ENCODE results near the gene BAD. TPM values are rescaled to one million over a fixed set of nuclear protein-coding genes. Genes with fewer than 3 reads are reported as not detected.

The BAD gene
- total and polyA plus RNA-seq, 10 donors: 27.0 to 67.3 (median 40.4) TPM

DNA sequence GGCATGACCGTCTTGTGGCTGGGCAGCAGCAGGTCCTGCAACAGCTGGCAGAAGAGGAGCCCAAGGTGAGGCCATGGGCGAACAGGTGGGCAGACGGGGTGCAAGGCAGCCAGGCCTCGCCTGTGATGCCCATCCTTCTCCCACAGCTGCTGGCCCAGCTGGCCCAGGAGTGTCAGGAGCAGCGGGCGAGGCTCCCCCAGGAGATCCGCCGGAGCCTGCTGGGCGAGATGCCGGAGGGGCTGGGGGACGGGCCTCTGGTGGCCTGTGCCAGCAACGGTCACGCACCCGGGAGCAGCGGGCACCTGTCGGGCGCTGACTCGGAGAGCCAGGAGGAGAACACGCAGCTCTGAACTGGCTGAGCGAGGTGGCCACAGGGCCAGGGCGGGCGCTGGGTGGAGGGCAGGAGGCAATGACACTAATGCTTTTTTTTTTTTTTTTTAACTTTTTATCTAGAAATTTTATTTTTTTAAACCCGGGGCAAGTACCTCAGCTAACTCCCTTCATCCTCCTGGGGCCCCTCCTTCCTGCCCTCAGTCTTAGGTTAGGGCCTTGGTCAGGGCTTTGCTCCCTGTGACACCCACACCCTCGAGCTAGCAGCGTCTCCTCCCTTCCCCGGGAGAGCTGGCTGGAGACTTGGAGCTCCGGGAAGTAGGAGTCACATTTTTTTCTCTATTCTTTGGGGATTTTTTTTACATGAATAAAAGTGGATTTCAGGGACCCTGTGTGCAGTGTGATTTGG is 17.1 kb downstream of the BAD start:
- H3K27ac ChIP-seq: peak overlapping the region; percentile 80 to 100 (median 98)
- peaks cover 27 to 52% (median 36%) of the 10 kb centered on the region in 6 donors for H3K4me1 ChIP-seq
- no peaks in the 10 kb centered on the region for H3K9me3 ChIP-seq
- 69 to 81% (median 75%) methylated on average over 24 to 27 of the region's 27 CpGs for WGBS, 5 donors
- no peaks in the 10 kb centered on the region for H3K27me3 ChIP-seq (replicated peaks in 1 of 7)
- H3K36me3 ChIP-seq: peaks cover 0 to 53% (median 32%) of the 10 kb centered on the region in 6 donors
- peak in 1 of 3 donors; percentile 47 for TF ChIP-seq POLR2AphosphoS5 (IDR thresholded peaks at IDR 0.05)
- TF ChIP-seq, protein P1, sequence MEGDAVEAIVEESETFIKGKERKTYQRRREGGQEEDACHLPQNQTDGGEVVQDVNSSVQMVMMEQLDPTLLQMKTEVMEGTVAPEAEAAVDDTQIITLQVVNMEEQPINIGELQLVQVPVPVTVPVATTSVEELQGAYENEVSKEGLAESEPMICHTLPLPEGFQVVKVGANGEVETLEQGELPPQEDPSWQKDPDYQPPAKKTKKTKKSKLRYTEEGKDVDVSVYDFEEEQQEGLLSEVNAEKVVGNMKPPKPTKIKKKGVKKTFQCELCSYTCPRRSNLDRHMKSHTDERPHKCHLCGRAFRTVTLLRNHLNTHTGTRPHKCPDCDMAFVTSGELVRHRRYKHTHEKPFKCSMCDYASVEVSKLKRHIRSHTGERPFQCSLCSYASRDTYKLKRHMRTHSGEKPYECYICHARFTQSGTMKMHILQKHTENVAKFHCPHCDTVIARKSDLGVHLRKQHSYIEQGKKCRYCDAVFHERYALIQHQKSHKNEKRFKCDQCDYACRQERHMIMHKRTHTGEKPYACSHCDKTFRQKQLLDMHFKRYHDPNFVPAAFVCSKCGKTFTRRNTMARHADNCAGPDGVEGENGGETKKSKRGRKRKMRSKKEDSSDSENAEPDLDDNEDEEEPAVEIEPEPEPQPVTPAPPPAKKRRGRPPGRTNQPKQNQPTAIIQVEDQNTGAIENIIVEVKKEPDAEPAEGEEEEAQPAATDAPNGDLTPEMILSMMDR (IDR thresholded peaks at IDR 0.05 in 8 of 11, conservative IDR thresholded peaks at IDR 0.05 in 3 of 11): no peak
- peak overlapping the region in 1 of 8 donors; percentile 99 for H3K4me3 ChIP-seq
- intact Hi-C loops (cut with DNase I; ENCODE audit: low total_unique reads): no loop called here
- peak; percentile 86 for DNase-seq

DNA sequence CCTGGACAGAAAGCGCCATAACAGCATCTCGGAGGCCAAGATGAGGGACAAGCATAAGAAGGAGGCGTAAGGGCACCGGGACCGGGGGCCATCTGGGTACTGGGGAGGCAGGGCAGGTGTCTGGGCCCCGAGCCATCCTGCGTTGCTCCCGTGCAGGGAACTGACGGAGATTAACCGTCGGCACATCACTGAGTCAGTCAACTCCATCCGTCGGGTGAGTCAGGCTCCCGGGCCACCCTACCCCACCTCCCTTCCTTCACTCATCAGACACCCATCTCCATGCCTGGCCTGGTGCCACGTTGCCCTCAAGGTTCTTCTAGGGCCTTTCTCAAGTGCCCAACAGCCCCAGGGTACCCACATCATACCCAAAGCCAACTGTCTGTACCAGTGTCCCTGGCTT is 18.1 kb downstream of the BAD start:
- Histone ChIP-seq H3K4me1 (peaks cover 22 to 41% (median 27%) of the 10 kb centered on the region in 6 donors), H3K36me3 (peaks cover 0 to 63% (median 38%) of the 10 kb centered on the region in 6 donors), H3K9me3 (no peaks in the 10 kb centered on the region), H3K4me3 (no peak overlapping the region), H3K27ac (peak overlapping the region in 5 of 8 donors; percentile 98 to 100 (median 99)), H3K27me3 (replicated peaks in 1 of 7) (no peaks in the 10 kb centered on the region)
- intact Hi-C loops (cut with DNase I; ENCODE audit: low total_unique reads): no loop called here
- TF ChIP-seq, protein P1 (IDR thresholded peaks at IDR 0.05 in 8 of 11, conservative IDR thresholded peaks at IDR 0.05 in 3 of 11): no peak
- TF ChIP-seq POLR2AphosphoS5 (IDR thresholded peaks at IDR 0.05): peak in 1 of 3 donors; percentile 21
- 92 to 96% (median 93%) methylated on average over 15 of the region's 15 CpGs for WGBS, 5 donors
- peak; percentile 80 for DNase-seq

DNA sequence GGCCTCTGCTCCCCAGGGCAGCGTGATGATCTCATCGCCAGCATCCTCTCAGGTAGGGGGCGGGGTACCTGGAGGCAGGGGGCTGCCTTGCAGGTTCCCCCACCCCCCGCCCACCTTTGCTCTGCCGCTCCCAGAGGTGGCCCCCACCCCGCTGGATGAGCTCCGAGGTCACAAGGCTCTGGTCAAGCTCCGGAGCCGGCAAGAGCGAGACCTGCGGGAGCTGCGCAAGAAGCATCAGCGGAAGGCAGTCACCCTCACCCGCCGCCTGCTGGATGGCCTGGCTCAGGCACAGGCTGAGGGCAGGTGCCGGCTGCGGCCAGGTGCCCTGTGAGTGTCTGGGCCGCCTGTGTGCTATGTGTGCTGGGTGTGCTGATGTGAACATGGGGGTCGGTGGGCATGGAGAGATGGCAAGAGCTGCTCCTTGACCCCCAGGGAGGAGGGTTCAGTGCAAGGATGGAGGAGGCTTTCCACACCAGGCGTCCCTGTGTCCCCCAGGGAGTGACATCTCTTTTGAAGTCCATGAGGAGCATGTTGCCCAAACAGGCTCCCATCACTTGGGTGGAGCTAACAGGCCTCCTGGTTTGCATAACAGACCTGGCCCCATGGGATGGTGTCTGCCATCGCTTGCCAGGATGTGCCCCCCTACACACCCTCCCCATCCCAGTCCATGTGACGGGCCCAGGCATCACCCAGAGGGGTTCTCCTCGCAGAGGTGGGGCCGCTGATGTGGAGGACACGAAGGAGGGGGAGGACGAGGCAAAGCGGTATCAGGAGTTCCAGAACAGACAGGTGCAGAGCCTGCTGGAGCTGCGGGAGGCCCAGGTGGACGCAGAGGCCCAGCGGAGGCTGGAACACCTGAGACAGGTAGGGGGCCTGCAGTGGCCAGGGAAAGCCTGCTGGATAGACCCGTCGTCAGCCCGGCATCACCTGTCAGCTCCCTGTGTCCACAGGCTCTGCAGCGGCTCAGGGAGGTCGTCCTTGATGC is 19.0 kb downstream of the BAD start:
- H3K27me3 ChIP-seq (replicated peaks in 1 of 7): no peaks in the 10 kb centered on the region
- H3K36me3 ChIP-seq: peaks cover 0 to 72% (median 40%) of the 10 kb centered on the region in 6 donors
- peaks cover 22 to 39% (median 27%) of the 10 kb centered on the region in 6 donors for H3K4me1 ChIP-seq
- intact Hi-C loops (cut with DNase I; ENCODE audit: low total_unique reads): no loop called here
- DNase-seq: peak; percentile 78
- no peaks in the 10 kb centered on the region for H3K9me3 ChIP-seq
- H3K27ac ChIP-seq: no peak overlapping the region
- TF ChIP-seq POLR2AphosphoS5 (IDR thresholded peaks at IDR 0.05) (no peak), POLR2A (IDR thresholded peaks at IDR 0.05) (no peak)
- TF ChIP-seq, protein P1 (IDR thresholded peaks at IDR 0.05 in 8 of 11, conservative IDR thresholded peaks at IDR 0.05 in 3 of 11): no peak
- 87 to 93% (median 90%) methylated on average over 25 to 35 of the region's 35 CpGs for WGBS, 5 donors
- no peak overlapping the region for H3K4me3 ChIP-seq

Data from spleen (tissue), 11 donors.